HepG2 (cell line): ENCODE measurements around the gene RPS15A. TPM values are rescaled to one million over a fixed set of nuclear protein-coding genes. Genes with fewer than 3 reads are reported as not detected.

Experiments
- CREBL2 ChIP-seq: sonication (generic); formaldehyde crosslinking; IDR thresholded peaks from 2 replicates; pipeline ENCODE4 v1.8.1; 2023; ENCODE audit warnings: missing genetic modification reagents, mild to moderate bottlenecking, borderline replicate concordance
- GATA4 ChIP-seq: sonication (generic); IDR thresholded peaks from 2 replicates; pipeline ENCODE4 v1.6.1; 2016; ENCODE audit warnings: antibody characterized with exemption, low read depth, borderline replicate concordance
- SP2 ChIP-seq: sonication (generic); formaldehyde crosslinking; IDR thresholded peaks from 2 replicates; pipeline ENCODE4 v1.5.1; 2020; ENCODE audit warnings: mild to moderate bottlenecking, missing genetic modification reagents
- ZBED4 ChIP-seq: sonication (generic); formaldehyde crosslinking; IDR thresholded peaks from 2 replicates; pipeline ENCODE4 v1.4.0; 2020; ENCODE audit warnings: missing genetic modification reagents, borderline replicate concordance
- ZBTB25 ChIP-seq: IDR thresholded peaks from 2 replicates; pipeline ENCODE4 v1.6.1; 2018; ENCODE audit warnings: missing genetic modification reagents
- ZBTB4 ChIP-seq: sonication (generic); formaldehyde crosslinking; IDR thresholded peaks from 2 replicates; pipeline ENCODE4 v1.4.0; 2020; ENCODE audit warnings: missing genetic modification reagents, mild to moderate bottlenecking, borderline replicate concordance
- ZBTB7A ChIP-seq: sonication (generic); formaldehyde crosslinking; IDR thresholded peaks from 2 replicates; pipeline ENCODE4 v1.8.0; 2022; ENCODE audit warnings: mild to moderate bottlenecking, missing genetic modification reagents
- ZNF234 ChIP-seq: sonication (generic); formaldehyde crosslinking; conservative IDR thresholded peaks from 2 replicates; pipeline ENCODE4 v1.5.1; 2020; ENCODE audit warnings: mild to moderate bottlenecking, missing genetic modification reagents
- ZNF598 ChIP-seq: sonication (generic); formaldehyde crosslinking; IDR thresholded peaks from 2 replicates; pipeline ENCODE4 v1.5.1; 2020; ENCODE audit warnings: mild to moderate bottlenecking, missing genetic modification reagents, borderline replicate concordance
- ZNF672 ChIP-seq: sonication (generic); formaldehyde crosslinking; IDR thresholded peaks from 2 replicates; pipeline ENCODE4 v1.8.1; 2022; ENCODE audit warnings: missing genetic modification reagents
- ZNF777 ChIP-seq: sonication (generic); formaldehyde crosslinking; IDR thresholded peaks from 2 replicates; pipeline ENCODE4 v1.4.0; 2020; ENCODE audit warnings: missing genetic modification reagents
- polyA plus RNA-seq, 8 experiments: library from polyadenylated mRNA; depleted of rRNA in 3 of 8; stranded (reverse) in 7 of 8; unstranded in 1 of 8; fragments of >200 nt; fragmentation: Illumina TruSeq in 4 of 8; extraction: Trizol in 4 of 8; gene quantifications; 2 replicates each; pipeline versions ENCODE4 v1.2.1 to v1.2.3, GENCODE V29; 2011 to 2016; ENCODE audit warnings: low read depth in 4 of 8, missing spikeins in 1 of 8, mixed read lengths in 1 of 8; ENCODE audit not compliant: insufficient read depth in 1 of 8
- total RNA-seq, 5 experiments: library from RNA; depleted of rRNA; stranded (reverse); fragments of >200 nt; fragmentation: Illumina TruSeq; extraction: Trizol; gene quantifications; 2 replicates each; pipeline ENCODE4 v1.2.3, GENCODE V29; 2016; ENCODE audit warnings: low read depth in 1 of 5
- TF ChIP-seq, protein P1 (sequence below): sonication (generic); formaldehyde crosslinking; IDR thresholded peaks from 2 replicates; pipeline ENCODE4 v1.5.1; 2020; ENCODE audit warnings: missing genetic modification reagents, mild to moderate bottlenecking, borderline replicate concordance
- TF ChIP-seq, protein P2 (sequence below): sonication (generic); formaldehyde crosslinking; IDR thresholded peaks from 2 replicates; pipeline ENCODE4 v1.8.1; 2022; ENCODE audit warnings: low read depth, mild to moderate bottlenecking, missing genetic modification reagents

The RPS15A gene
- total and polyA plus RNA-seq, 2 of the 13 experiments (the other 11 are each of a cell fraction or from before 2014, with no cell fraction given), result 5,489 to 9,457 TPM

GRCh38 chr16:18789850-18790706 lies at the start of gene RPS15A (continued):
- TF ChIP-seq ZBTB25 (CRISPR knock-in tag) (peak; percentile 94; the same call in 1 of the 2 replicates), ZBTB7A (CRISPR knock-in tag) (peak; percentile 80; the same call in 1 of the 2 replicates), CREBL2 (peak; percentile 83; the same call in 1 of the 2 replicates), ZNF672 (CRISPR knock-in tag) (no peak), ZBTB4 (CRISPR knock-in tag) (peak; percentile 98), ZBED4 (CRISPR knock-in tag) (peak; percentile 90), GATA4 (peak; percentile 82), ZNF234 (CRISPR knock-in tag) (no peak), SP2 (CRISPR knock-in tag) (no peak), ZNF598 (CRISPR knock-in tag) (peak; percentile 98; the same call in 1 of the 2 replicates), ZNF777 (CRISPR knock-in tag) (peak; percentile 83)
- TF ChIP-seq, protein P1, sequence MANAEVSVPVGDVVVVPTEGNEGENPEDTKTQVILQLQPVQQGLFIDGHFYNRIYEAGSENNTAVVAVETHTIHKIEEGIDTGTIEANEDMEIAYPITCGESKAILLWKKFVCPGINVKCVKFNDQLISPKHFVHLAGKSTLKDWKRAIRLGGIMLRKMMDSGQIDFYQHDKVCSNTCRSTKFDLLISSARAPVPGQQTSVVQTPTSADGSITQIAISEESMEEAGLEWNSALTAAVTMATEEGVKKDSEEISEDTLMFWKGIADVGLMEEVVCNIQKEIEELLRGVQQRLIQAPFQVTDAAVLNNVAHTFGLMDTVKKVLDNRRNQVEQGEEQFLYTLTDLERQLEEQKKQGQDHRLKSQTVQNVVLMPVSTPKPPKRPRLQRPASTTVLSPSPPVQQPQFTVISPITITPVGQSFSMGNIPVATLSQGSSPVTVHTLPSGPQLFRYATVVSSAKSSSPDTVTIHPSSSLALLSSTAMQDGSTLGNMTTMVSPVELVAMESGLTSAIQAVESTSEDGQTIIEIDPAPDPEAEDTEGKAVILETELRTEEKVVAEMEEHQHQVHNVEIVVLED, result peak; percentile 87; the same call in 1 of the 2 replicates
- TF ChIP-seq, protein P2, sequence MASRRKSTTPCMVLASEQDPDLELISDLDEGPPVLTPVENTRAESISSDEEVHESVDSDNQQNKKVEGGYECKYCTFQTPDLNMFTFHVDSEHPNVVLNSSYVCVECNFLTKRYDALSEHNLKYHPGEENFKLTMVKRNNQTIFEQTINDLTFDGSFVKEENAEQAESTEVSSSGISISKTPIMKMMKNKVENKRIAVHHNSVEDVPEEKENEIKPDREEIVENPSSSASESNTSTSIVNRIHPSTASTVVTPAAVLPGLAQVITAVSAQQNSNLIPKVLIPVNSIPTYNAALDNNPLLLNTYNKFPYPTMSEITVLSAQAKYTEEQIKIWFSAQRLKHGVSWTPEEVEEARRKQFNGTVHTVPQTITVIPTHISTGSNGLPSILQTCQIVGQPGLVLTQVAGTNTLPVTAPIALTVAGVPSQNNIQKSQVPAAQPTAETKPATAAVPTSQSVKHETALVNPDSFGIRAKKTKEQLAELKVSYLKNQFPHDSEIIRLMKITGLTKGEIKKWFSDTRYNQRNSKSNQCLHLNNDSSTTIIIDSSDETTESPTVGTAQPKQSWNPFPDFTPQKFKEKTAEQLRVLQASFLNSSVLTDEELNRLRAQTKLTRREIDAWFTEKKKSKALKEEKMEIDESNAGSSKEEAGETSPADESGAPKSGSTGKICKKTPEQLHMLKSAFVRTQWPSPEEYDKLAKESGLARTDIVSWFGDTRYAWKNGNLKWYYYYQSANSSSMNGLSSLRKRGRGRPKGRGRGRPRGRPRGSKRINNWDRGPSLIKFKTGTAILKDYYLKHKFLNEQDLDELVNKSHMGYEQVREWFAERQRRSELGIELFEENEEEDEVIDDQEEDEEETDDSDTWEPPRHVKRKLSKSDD, result peak; percentile 93
